Right ventricle myocardium superior (tissue), 1 donor: ENCODE measurements around the gene TRPM3. TPM values are rescaled to one million over a fixed set of nuclear protein-coding genes. Genes with fewer than 3 reads are reported as not detected.
"Not testable (repeated sequence)": the region's sequence is repeated elsewhere in the genome, so short reads cannot be mapped to it uniquely, and the experiment has no call there.

Experiments
- ATAC-seq: fragments of 200-7000 bp; cut with Tn5 transposase; one replicate; pipeline ENCODE4 v1.9.1; 2020; ENCODE audit warnings: mild to moderate bottlenecking; ENCODE audit not compliant: poor library complexity
- DNase-seq: peaks from one replicate; pipeline ENCODE4 v3.0.0-alpha.2; 2020
- intact Hi-C: fragments of 100-400 bp; cut with DNase I; formaldehyde crosslinking; loops from one replicate; pipeline ENCODE4 v1.11.2; 2022
- total RNA-seq: library from RNA; stranded (reverse); fragmentation: NEBNext Ultra II Directional; extraction: Animal tissue kit (Norgen Biotek cat#: 25700); gene quantifications from one replicate; pipeline ENCODE4 v1.2.1, GENCODE V29; 2021
- donor health status: DM: no; HTN: yes; CAD: no; lungs with severe emphysema.

TRPM3 gene
- total RNA-seq, 1 donor from 2014 or later: 0.16 TPM

GRCh38 chr9:70672161-70672649 lies 449.2 kb downstream of the TRPM3 start:
- intact Hi-C loops: no loop called here
- ATAC-seq (no peak), DNase-seq (no peak)

GRCh38 chr9:70668751-70669150 lies 452.7 kb downstream of the TRPM3 start:
- ATAC-seq (no peak), DNase-seq (no peak)
- intact Hi-C loops: no loop called here

DNA sequence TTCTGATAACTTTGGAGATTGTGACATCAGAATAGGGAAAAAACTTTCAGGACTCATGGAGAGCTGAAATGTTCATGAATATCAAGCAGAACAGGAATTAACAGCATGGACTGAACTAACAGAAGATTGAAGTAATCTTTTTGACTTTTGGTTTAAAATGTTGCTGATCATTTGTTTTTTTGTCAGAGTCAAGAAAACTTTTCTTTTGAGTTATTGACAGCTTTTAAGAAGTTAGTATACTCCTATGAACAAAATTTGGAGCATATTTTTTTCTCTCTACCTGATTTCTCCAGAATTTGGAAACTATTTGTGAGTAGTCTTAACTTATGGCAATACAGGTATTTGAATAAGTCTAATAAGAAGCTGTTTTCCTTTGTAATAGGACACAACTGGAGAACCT lies 462.7 kb downstream of the TRPM3 start:
- ATAC-seq (no peak), DNase-seq (no peak)
- intact Hi-C loops: no loop called here

DNA sequence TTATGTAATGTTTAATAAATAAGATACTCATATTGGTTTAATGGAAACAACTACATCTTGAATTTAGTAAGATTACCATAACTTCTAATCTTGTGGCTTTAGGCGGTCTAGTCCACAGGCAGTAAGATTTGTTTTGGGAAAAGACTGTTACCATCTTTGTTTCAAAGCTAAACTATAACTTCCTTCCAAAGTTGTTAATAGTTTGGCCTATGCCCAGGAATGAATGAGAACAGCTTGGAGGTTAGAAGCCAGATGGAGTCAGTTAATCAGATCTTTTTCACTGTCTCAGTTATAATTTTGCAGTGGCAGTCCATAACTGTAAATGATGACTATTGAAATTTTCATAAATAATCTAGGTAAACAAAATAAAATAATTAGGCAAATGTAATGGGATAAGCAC lies 465.1 kb downstream of the TRPM3 start:
- intact Hi-C loops: no loop called here
- ATAC-seq (no peak), DNase-seq (no peak)

DNA sequence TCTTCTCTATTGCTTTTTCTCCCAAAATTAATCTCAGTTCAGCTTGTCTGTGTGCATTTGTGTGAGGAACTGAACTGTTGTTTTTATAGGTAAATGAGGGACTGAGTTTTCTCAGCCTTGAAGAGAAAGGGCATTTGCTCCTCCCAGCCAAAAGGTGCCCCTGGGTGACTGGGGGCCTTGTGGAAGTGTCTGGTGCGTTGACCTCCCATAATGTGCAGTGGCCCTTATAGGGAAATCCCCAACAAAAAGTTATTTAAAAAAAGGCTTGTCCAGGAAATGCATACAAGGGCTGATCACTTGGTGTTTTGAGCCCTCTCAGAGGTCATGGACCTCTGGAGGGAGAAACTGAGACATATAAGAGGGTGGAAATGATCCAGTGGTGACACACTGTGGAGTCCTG lies 467.3 kb downstream of the TRPM3 start:
- ATAC-seq: no peak
- DNase-seq: no peak
- intact Hi-C loops: no loop called here

- intact Hi-C loops: loop anchor here (5.0 kb wide), 2 partner anchors 358 to 608 kb away; no protein-coding TSS in a partner anchor
- not testable (repeated sequence) for DNase-seq, ATAC-seq
These were observed 476.8 kb downstream of the TRPM3 start for GRCh38 chr9:70644627-70645026.

DNA sequence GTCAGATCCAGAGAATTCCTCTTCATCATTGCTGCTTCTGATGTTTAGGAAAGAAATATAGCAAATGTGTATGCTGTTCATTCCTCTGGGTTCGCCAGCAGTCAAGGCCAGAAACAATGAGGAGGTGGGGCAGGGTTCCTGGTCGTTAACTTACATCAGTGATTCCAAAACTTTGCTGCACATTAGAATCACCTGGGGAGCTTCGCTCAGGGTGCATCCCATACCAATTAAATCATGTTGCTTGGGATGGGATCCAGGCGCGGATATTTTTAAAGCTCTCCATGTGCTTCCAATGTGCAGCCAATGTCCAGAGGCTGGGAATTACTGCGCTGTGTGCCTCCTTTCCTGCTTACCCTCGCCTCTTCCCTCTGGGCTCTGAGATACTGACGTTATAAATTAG lies 479.1 kb downstream of the TRPM3 start:
- DNase-seq: no peak
- intact Hi-C loops: loop anchor here (5.0 kb wide), 2 partner anchors 360 to 610 kb away; no protein-coding TSS in a partner anchor
- no peak for ATAC-seq

GRCh38 chr9:70641631-70642030 lies 479.8 kb downstream of the TRPM3 start:
- DNase-seq: no peak
- intact Hi-C loops: loop anchor here (5.0 kb wide), 2 partner anchors 361 to 611 kb away; no protein-coding TSS in a partner anchor
- ATAC-seq: no peak

DNA sequence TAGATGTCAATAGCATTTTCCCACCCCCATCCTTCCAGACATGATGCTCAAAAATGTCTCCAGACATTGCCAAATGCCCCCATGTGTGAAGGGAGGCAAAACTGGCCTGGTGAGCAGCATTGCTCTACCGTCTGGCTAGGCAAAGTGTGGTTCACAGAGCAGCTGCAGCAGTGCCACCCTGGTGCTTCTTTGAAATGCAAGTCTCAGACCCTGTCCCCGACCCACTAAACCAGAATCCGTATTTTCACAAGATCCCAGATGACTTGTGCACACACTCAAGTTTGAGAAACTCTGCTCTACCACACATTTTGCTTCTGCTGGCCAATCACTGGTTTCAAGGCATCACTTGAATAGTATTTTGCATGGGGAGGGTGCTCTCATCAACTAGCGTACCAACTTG lies 480.4 kb downstream of the TRPM3 start:
- ATAC-seq (no peak), DNase-seq (no peak)
- intact Hi-C loops: loop anchor here (5.0 kb wide), 2 partner anchors 361 to 611 kb away; no protein-coding TSS in a partner anchor

DNA sequence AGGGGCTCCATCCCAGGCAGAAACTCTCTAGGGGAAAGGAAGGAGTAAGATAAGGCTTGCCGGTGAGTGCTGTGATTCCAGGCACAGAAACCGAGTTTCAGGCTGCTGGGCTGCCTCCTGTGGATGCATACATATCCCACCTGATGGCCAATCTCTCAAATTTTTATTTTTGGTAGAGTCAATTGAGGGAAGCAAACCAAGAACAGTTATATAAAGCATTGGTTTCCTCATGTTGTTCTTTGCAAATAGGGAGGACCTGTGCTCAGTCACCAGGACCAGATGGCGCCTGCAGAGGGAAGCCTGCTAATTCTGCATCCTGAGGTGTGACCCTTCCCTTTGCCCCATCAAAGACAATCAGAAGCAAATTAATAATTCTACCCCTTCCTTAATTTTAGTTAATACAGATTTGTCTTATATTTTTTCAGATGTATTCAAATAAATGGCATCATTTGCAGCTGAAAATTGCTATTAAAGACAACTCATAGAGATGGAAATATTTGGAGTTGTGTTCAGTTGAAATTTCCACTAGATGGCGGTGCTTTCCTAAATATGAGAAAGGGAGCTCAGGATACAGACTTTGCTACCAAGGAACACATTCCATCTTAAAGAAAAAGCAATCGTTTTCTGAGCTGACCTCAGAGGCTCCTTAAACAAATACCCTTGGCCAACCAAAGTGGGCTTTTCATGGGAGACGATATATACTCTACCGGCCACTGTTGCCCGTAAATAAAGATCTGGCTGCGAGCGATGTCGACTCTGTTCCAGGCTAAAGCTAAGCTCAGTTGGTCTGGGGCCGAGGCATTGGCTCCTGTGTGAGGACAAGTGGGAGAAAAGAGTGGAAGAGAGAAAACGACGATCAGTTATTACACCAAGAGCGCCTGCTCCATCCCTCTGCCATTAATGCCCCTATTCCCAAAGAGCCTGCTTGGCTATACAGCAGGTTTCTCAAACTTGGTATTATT lies 481.3 kb downstream of the TRPM3 start:
- DNase-seq: no peak
- peak; percentile 78 for ATAC-seq
- intact Hi-C loops: loop anchor here (5.0 kb wide), 2 partner anchors 362 to 612 kb away; no protein-coding TSS in a partner anchor

GRCh38 chr9:70635790-70636189 lies 485.6 kb downstream of the TRPM3 start:
- DNase-seq (no peak), ATAC-seq (no peak)
- intact Hi-C loops: no loop called here

GRCh38 chr9:70634696-70635095 lies 486.7 kb downstream of the TRPM3 start:
- DNase-seq (no peak), ATAC-seq (no peak)
- intact Hi-C loops: no loop called here

DNA sequence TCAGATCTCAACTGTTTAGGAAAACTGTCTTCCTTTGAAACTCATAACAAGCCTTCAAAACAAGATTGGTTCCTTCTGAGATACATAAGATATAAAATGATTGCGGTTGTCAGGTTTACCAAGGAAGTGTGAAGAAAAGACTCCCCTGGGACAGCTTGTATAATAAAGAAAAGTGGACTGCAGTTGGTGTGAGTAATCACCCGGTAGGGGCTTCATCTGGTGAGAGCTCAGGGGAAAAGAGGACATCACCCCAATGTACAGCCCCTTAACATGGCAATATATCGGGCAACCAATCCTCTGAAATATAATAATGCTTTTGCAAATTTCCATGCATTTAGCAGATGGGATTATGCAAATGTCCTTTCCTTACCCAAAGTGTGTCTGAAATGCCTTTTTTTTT lies 490.4 kb downstream of the TRPM3 start:
- DNase-seq: no peak
- ATAC-seq: no peak
- intact Hi-C loops: no loop called here

DNA sequence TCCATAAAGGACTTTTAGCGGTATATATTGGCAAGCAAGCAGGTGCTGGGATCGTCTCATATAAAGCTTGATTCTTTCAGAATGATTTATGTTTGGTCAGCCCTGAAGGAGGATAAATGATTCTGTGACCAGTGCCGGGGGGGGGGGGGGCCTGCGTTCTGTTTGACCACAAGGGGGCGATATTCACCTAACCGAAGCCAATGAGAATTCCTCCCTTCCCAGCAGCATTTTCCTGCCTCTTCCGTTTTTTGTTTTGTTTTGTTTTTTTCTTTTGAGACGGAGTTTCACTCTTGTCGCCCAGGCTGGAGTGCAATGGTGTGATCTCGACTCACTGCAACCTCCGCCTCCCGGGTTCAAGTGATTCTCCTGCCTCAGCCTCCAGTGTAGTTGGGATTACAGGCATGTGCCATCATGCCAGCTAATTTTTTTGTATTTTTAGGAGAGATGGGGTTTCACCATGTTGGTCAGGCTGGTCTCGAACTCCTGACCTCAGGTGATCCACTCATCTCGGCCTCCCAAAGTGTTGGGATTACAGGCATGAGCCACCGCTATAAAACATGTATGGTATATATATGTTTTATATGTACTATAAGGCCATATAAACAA lies 492.2 kb downstream of the TRPM3 start:
- intact Hi-C loops, ATAC-seq: not testable (repeated sequence)

GRCh38 chr9:70625078-70625477 lies 496.3 kb downstream of the TRPM3 start:
- DNase-seq: no peak
- intact Hi-C loops: no loop called here
- ATAC-seq: no peak

More for the DNA sequence above, 492.2 kb downstream of the TRPM3 start:
- DNase-seq: not testable (repeated sequence)

GRCh38 chr9:70618784-70619183 lies 502.6 kb downstream of the TRPM3 start:
- peak; percentile 51 for ATAC-seq
- intact Hi-C loops: no loop called here
- peak; percentile 75 for DNase-seq

DNA sequence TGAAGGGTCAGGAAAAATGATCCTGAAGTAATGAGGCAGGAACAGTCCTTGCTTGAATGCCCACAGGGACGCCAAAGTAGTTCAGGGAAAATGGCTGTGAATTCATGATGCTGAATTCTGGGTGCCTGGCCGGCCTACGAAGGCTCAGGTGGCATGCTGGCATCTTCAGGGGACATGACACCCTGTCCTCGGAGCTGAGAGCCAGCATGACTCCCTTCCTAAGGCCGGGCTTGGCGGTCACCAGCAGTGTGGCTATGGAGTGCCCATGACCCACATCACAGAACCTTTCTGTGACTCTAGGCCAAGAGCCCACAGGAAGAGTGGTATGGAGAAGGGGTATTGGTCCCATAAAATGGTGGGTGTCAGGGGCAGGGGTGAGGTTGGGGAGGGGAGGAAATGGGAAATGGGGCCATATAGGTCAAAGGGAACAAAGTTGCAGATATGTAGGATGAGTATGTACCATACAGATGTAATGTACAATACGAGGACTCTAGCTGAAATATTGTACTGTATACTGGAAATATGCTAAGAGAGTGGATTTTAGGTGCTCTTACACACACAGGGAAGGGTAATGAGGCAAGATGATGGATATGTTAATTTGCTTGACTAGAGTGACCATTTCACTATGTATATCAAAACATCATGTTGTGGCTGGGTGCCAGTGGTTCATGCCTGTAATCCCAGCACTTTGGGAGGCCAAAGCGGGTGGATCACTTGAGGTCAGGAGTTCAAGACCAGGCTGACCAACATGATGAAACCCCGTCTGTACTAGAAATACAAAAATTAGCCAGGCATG lies 504.2 kb downstream of the TRPM3 start:
- no peak for ATAC-seq
- intact Hi-C loops: no loop called here
- no peak for DNase-seq

- ATAC-seq (no peak), DNase-seq (no peak)
- intact Hi-C loops: no loop called here
These were observed 505.0 kb downstream of the TRPM3 start for GRCh38 chr9:70616228-70616990.
